ENCODE data around the gene FCRLB. TPM values are rescaled to one million over a fixed set of nuclear protein-coding genes. Genes with fewer than 3 reads are reported as not detected.
"Not testable (repeated sequence)": the region's sequence is repeated elsewhere in the genome, so short reads cannot be mapped to it uniquely, and the experiment has no call there.

Gene FCRLB
- total RNA-seq, 4 donors from 2014 or later, result 0.40 to 0.57 TPM; not detected in 2

DNA sequence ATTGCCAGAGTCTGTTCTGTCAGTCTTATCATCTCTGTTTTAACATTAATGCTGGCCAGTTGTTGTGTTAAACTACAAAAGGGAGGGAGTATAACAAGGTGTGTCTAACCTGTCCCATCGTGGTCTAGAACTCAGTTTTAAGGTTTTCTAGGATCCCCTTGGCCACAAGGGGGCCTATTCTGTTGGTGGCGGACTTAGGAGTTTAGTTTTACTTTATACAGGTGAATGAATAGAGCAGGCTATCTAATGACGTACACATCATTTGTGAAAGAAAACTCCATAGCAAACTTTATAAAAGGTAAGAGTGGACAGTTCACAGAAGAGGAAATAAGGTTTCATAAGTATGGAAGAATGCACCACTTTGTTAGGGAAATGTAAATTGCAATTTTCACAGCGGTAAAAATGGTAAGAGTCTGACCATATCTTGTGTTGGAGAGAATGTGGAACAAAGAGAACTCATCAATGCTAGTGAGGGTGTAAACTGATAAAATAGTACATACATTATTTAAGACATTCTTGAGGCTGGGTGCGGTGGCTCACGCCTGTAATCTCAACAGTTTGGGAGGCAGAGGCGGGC is 42.3 kb downstream of the FCRLB start:
- TF ChIP-seq POLR2A (IDR thresholded peaks at IDR 0.05), result no peak
- TF ChIP-seq CTCF (IDR thresholded peaks at IDR 0.05), result peak; percentile 29 to 63 (median 42)
- H3K9me3 ChIP-seq, result no peaks in the 10 kb centered on the region
- peak in 2 of 3 donors; percentile 38 to 63 for DNase-seq
- peaks cover 0 to 12% (median 0%) of the 10 kb centered on the region in 4 donors for H3K4me1 ChIP-seq
- H3K27me3 ChIP-seq, result no peaks in the 10 kb centered on the region
- peaks cover 0 to 8% (median 0%) of the 10 kb centered on the region in 3 donors for H3K36me3 ChIP-seq
- H3K27ac ChIP-seq, result no peak overlapping the region
- H3K4me3 ChIP-seq, result no peak overlapping the region

GRCh38 chr1:161766102-161766981 is 45.0 kb downstream of the FCRLB start, which contains the start of gene ATF6:
Gene ATF6, plus strand, starts transcription at chr1:161766320. Its CDS starts 41 bp downstream, at chr1:161766361.
- Histone ChIP-seq H3K4me1 (peaks cover 0 to 12% (median 0%) of the 10 kb centered on the region in 4 donors), H3K27me3 (no peaks in the 10 kb centered on the region), H3K4me3 (peak within 1 kb of the TSS; percentile 62 to 95 (median 76)), H3K36me3 (no peaks in the 10 kb centered on the region), H3K27ac (peak within 1 kb of the TSS; percentile 77 to 87 (median 84)), H3K9me3 (no peaks in the 10 kb centered on the region)
- DNase-seq, result peak; percentile 84 to 94 (median 87)
- TF ChIP-seq CTCF (IDR thresholded peaks at IDR 0.05) (peak in 1 of 6 experiments; percentile 32), POLR2A (IDR thresholded peaks at IDR 0.05) (peak; percentile 39 to 75)

DNA sequence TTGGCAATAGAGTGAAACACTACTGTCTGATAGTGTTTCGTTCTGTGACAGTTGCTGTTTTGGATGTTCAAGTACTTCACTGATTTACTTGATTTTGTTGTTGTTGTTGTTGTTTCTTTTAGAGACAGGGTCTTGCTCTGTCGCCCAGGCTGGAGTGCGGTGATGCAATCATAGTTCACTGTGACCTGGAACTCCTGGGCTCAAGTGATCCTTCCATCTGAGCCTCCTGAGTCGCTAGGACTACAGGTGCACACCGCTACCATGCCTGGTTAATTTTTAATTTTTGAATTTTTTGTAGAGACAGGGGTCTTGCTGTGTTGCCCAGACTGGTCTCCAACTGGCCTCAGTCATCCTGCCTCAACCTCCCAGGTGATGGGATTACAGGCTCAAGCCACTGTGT is 47.1 kb downstream of the FCRLB start:
- Histone ChIP-seq H3K9me3 (no peaks in the 10 kb centered on the region), H3K27me3 (no peaks in the 10 kb centered on the region), H3K4me3 (no peak overlapping the region), H3K27ac (no peak overlapping the region), H3K36me3 (no peaks in the 10 kb centered on the region), H3K4me1 (peaks cover 0 to 12% (median 0%) of the 10 kb centered on the region in 4 donors)
- TF ChIP-seq POLR2A (IDR thresholded peaks at IDR 0.05) (no peak), CTCF (IDR thresholded peaks at IDR 0.05) (no peak)
- DNase-seq, result no peak

- no peak for TF ChIP-seq CTCF (IDR thresholded peaks at IDR 0.05)
- TF ChIP-seq POLR2A (IDR thresholded peaks at IDR 0.05), result no peak
- Histone ChIP-seq H3K9me3 (no peaks in the 10 kb centered on the region), H3K4me3 (no peak overlapping the region), H3K27me3 (no peaks in the 10 kb centered on the region), H3K27ac (no peak overlapping the region), H3K36me3 (no peaks in the 10 kb centered on the region), H3K4me1 (peaks cover 0 to 12% (median 0%) of the 10 kb centered on the region in 4 donors)
- no peak for DNase-seq
These were observed 47.8 kb downstream of the FCRLB start for GRCh38 chr1:161768986-161769672.

DNA sequence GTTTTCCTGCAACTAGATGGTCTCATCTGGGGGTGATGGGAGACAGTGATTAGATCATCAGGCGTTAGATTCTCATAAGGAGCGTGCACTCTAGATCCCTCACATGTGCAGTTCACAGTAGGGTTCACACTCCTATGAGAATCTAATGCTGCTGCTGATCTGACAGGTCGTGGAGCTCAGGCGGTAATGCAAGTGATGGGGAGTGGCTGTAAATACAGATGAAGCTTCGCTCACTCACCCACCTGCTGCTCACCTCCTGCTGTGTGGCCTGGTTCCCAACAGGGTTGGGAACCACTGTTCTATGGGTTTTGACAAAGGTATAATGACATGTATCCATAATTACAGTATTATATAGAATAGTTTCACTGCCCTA is 48.3 kb downstream of the FCRLB start:
- H3K27ac ChIP-seq, H3K27me3 ChIP-seq, DNase-seq, H3K9me3 ChIP-seq, H3K36me3 ChIP-seq, H3K4me3 ChIP-seq: not testable (repeated sequence)
- peaks cover 0 to 12% (median 0%) of the 10 kb centered on the region in 4 donors for H3K4me1 ChIP-seq
